ENCODE measurements around the gene KIF19.

The KIF19 gene

DNA sequence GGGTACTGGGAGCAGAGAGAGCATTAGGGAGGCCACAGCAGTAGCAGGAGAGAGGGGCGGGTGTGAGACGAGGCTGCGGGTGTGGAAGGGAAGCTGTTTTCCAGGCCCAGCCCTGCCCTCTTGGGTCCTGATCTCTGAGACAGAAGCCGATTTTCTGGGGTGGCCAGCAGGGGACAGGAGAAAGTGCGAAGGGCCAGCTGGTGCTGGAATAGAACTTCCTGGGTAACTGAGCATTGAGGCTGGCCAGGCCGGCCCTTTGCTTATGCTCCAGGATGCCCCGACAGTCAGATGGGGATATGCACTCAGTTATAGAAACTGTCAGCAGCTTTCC is 34.8 kb downstream of the KIF19 start:
- TF ChIP-seq, protein P1, sequence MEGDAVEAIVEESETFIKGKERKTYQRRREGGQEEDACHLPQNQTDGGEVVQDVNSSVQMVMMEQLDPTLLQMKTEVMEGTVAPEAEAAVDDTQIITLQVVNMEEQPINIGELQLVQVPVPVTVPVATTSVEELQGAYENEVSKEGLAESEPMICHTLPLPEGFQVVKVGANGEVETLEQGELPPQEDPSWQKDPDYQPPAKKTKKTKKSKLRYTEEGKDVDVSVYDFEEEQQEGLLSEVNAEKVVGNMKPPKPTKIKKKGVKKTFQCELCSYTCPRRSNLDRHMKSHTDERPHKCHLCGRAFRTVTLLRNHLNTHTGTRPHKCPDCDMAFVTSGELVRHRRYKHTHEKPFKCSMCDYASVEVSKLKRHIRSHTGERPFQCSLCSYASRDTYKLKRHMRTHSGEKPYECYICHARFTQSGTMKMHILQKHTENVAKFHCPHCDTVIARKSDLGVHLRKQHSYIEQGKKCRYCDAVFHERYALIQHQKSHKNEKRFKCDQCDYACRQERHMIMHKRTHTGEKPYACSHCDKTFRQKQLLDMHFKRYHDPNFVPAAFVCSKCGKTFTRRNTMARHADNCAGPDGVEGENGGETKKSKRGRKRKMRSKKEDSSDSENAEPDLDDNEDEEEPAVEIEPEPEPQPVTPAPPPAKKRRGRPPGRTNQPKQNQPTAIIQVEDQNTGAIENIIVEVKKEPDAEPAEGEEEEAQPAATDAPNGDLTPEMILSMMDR (IDR thresholded peaks at IDR 0.05; ENCODE audit: low read depth, low read length): peak; percentile 62
- 0 out of 2 replicates have a peak overlapping the region, but pooled peaks have one; percentile 7 for H3K4me3 ChIP-seq (ENCODE audit: low read depth, low read length)
- H3K9me3 ChIP-seq (ENCODE audit: severe bottlenecking): no peaks in the 10 kb centered on the region
- peak; percentile 77 for DNase-seq
- H3K27ac ChIP-seq: peak overlapping the region; percentile 59
- H3K36me3 ChIP-seq: no peaks in the 10 kb centered on the region
- no peaks in the 10 kb centered on the region for H3K27me3 ChIP-seq (ENCODE audit: insufficient read depth, low read depth, severe bottlenecking)

DNA sequence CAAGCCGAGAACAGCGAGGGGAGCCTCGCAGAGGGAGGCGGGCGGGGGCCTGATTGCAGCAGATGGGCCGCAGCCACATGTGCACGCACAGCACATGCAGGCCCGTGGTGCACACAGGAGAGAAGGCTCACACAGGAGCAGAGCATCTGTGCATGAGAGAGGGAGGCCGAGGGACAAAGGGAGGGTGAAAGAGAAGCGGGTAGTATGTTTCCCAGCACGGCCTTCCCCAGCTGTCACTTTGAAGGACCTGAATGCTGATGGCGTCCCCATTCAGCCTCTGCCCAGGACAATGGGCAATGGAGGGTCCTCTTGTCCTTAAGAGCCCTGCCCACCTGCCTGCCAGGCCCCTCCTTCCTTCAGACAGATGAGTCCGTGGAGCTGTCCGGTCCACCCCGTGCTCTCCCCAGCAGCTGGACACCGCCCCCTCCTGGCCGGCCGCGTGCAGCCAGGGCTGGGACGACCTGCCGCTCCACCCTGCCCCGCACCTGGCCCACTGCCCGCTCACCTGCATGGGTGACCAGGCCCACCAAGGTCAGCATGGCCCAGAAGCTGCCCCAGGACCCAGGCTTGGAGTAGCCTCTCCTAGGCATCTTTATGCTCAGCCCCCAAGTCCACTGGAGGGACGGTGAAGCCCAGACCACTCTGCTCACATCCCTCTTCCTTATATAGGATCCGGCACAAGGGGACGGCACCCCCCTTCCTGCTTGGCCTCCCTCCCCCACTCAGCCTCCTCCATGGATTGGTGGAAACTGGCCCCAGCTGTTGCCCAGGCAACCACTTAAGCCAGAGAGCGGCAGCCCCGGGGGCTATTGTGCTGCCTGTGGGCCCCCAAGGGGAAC is 35.4 kb downstream of the KIF19 start, which contains the start of gene BTBD17:
BTBD17 (minus strand) TSS at position 639 of the 839 bp plus-strand sequence; CDS start at position 590, 49 bp downstream.
- Histone ChIP-seq H3K4me3 (ENCODE audit: low read depth, low read length) (peak within 1 kb of the TSS; percentile 7; the same call in 1 of the 2 replicates), H3K27ac (peak within 1 kb of the TSS; percentile 59), H3K27me3 (ENCODE audit: insufficient read depth, low read depth, severe bottlenecking) (no peaks in the 10 kb centered on the region), H3K9me3 (ENCODE audit: severe bottlenecking) (no peaks in the 10 kb centered on the region), H3K36me3 (no peaks in the 10 kb centered on the region)
- TF ChIP-seq, protein P1 (IDR thresholded peaks at IDR 0.05; ENCODE audit: low read depth, low read length): peak; percentile 99
- peak; percentile 95 for DNase-seq

DNA sequence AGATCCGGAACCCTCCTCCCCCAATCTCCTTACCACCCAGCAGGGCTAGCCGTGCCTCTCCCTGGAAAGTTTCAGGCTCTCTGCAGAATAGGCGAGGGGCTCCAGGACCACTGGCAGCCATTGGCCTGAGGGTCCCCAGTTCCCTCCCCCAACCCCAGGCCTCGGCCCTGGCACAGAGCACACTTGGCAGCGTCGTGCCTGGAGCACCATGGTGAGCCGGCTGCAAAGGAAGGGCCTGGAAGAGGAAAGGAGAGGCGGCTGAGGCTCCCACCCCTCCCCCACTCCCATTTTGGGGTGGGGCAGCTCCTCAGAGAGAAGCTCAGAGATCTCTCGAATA is 36.0 kb downstream of the KIF19 start:
- Histone ChIP-seq H3K36me3 (no peaks in the 10 kb centered on the region), H3K27me3 (ENCODE audit: insufficient read depth, low read depth, severe bottlenecking) (no peaks in the 10 kb centered on the region), H3K4me3 (ENCODE audit: low read depth, low read length) (no peak overlapping the region), H3K9me3 (ENCODE audit: severe bottlenecking) (no peaks in the 10 kb centered on the region), H3K27ac (peak overlapping the region; percentile 59)
- TF ChIP-seq, protein P1 (IDR thresholded peaks at IDR 0.05; ENCODE audit: low read depth, low read length): no peak
- no peak for DNase-seq

DNA sequence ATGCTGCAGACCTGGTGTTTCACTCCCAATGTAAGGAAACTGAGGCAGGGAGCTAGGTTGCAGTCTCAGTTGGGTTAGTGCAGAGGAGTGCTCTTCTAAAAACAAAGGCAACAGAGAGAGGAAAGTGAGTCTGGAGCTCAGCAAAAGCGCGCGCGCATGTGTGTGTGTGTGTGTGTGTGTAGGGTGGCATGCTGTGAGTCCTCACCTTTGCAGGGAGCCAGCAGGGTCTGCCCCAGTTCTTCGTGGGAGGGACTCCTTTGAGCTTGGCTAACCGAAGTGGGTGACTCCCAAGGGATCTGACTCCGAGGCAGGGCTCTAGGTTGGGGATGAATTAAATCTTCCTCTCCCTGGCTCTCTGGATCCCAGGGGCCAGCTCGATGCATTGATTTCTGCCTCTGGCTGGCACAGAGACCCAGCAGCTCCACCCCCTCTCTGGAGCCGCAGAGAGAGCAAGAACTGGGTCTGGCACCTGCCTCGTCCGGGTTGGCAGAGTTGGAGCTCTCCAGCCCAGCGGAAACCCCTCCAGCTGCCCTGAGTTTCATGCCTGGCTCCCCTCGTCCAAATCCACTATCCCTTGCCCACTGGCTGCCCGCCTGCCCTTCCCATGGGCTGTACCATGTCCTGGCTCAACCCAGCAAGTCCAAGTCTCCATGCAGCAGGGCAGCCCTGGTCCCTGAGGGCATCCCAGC is 36.9 kb downstream of the KIF19 start:
- no peak overlapping the region for H3K27ac ChIP-seq
- no peak for DNase-seq
- TF ChIP-seq, protein P1 (IDR thresholded peaks at IDR 0.05; ENCODE audit: low read depth, low read length): no peak
- no peaks in the 10 kb centered on the region for H3K36me3 ChIP-seq
- no peak overlapping the region for H3K4me3 ChIP-seq (ENCODE audit: low read depth, low read length)
- no peaks in the 10 kb centered on the region for H3K9me3 ChIP-seq (ENCODE audit: severe bottlenecking)
- no peaks in the 10 kb centered on the region for H3K27me3 ChIP-seq (ENCODE audit: insufficient read depth, low read depth, severe bottlenecking)

DNA sequence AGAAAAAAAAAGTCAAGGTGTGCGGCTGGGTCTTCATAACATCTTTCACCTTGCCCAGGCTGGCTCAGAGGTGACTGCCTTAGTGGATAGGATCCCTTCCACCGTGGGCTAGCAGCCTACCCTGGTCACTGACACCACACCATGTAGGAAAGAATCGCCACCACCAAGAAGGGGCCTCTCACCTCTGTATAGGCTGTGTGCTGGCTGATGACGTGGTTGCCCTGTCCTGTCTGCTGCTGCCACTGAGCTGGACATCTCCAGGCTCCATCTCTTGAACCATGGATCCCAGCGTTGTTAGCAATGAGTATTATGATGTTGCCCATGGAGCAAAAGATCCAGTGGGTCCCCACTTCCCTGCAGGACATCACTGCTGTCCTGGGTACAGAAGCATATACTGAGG is 41.2 kb downstream of the KIF19 start, which contains the start of gene GPR142:
GPR142 (plus strand) TSS at position 301 of the 400 bp plus-strand sequence. CDS start 2,035 bp downstream, outside the sequence.
- H3K27me3 ChIP-seq (ENCODE audit: insufficient read depth, low read depth, severe bottlenecking): no peaks in the 10 kb centered on the region
- H3K27ac ChIP-seq: no peak within 1 kb of the TSS
- no peak for DNase-seq
- H3K36me3 ChIP-seq: no peaks in the 10 kb centered on the region
- TF ChIP-seq, protein P1 (IDR thresholded peaks at IDR 0.05; ENCODE audit: low read depth, low read length): no peak
- no peaks in the 10 kb centered on the region for H3K9me3 ChIP-seq (ENCODE audit: severe bottlenecking)
- no peak within 1 kb of the TSS for H3K4me3 ChIP-seq (ENCODE audit: low read depth, low read length)
